ENCODE results near the gene NLRX1.
A peak's percentile ranks its signal among the peaks of the same experiment; 100 is the strongest.
"Not testable (repeated sequence)": the region's sequence is repeated elsewhere in the genome, so short reads cannot be mapped to it uniquely, and the experiment has no call there.

NLRX1 gene

GRCh38 chr11:119161871-119162270 is 6.7 kb upstream of the NLRX1 start:
- TF ChIP-seq Cebpa-rat (IDR thresholded peaks at IDR 0.05), result no peak
- Histone ChIP-seq H4K20me1 (no peaks in the 10 kb centered on the region), H3K4me1 (peaks cover 8 to 13% (median 11%) of the 10 kb centered on the region in 10 experiments), H3K27ac (no peak overlapping the region), H3K9me3 (replicated peaks in 1 of 11) (no peaks in the 10 kb centered on the region), H3K4me2 (no peak overlapping the region), H3K9ac (no peak overlapping the region), H3K27me3 (no peaks in the 10 kb centered on the region), H3K4me3 (no peak overlapping the region), H3K36me3 (no peaks in the 10 kb centered on the region)

- H3K4me1 ChIP-seq, result peaks cover 20 to 41% (median 34%) of the 10 kb centered on the region in 10 experiments
- H3K9me3 ChIP-seq (replicated peaks in 1 of 11), result no peaks in the 10 kb centered on the region
- peak overlapping the region; percentile 13 to 69 (median 40); a peak in 19 of 22 replicates for H3K4me2 ChIP-seq
- no peak for TF ChIP-seq Cebpa-rat (IDR thresholded peaks at IDR 0.05)
- H3K4me3 ChIP-seq, result no peak overlapping the region
- peak overlapping the region in 1 of 11 experiments; percentile 27; a peak in 2 of 22 replicates for H3K9ac ChIP-seq
- H3K27ac ChIP-seq, result no peak overlapping the region
- H3K36me3 ChIP-seq, result no peaks in the 10 kb centered on the region
- H3K27me3 ChIP-seq, result no peaks in the 10 kb centered on the region
- H4K20me1 ChIP-seq, result no peaks in the 10 kb centered on the region
Measured at GRCh38 chr11:119166368-119167076, 2.0 kb upstream of the NLRX1 start.

- H3K4me3 ChIP-seq; H3K9me3 ChIP-seq (replicated peaks in 1 of 11); H3K36me3 ChIP-seq; H3K27ac ChIP-seq; H4K20me1 ChIP-seq; H3K27me3 ChIP-seq: not testable (repeated sequence)
- peaks cover 23 to 43% (median 36%) of the 10 kb centered on the region in 10 experiments for H3K4me1 ChIP-seq
- peak overlapping the region in 9 of 11 experiments; percentile 13 to 69 (median 52); a peak in 13 of 22 replicates for H3K4me2 ChIP-seq
- 0 out of 22 replicates have a peak overlapping the region, but pooled peaks of 1 of the 11 experiments have one; percentile 15 for H3K9ac ChIP-seq
Measured at GRCh38 chr11:119167077-119167458, 1.5 kb upstream of the NLRX1 start.

- H4K20me1 ChIP-seq, result no peaks in the 10 kb centered on the region
- peak overlapping the region in 1 of 11 experiments; percentile 96; a peak in 1 of 22 replicates for H3K9ac ChIP-seq
- peak overlapping the region in 5 of 10 experiments; percentile 71 to 89 (median 75); a peak in 4 of 20 replicates for H3K4me3 ChIP-seq
- no peaks in the 10 kb centered on the region for H3K36me3 ChIP-seq
- H3K4me1 ChIP-seq, result peaks cover 32 to 50% (median 42%) of the 10 kb centered on the region in 10 experiments
- peak overlapping the region in 7 of 11 experiments; percentile 8 to 97 (median 90); a peak in 4 of 22 replicates for H3K4me2 ChIP-seq
- no peak overlapping the region for H3K27ac ChIP-seq
- TF ChIP-seq Cebpa-rat (IDR thresholded peaks at IDR 0.05), result no peak
- H3K9me3 ChIP-seq (replicated peaks in 1 of 11), result no peaks in the 10 kb centered on the region
- H3K27me3 ChIP-seq, result no peaks in the 10 kb centered on the region
Measured at GRCh38 chr11:119167933-119168332, 592 bp upstream of the NLRX1 start.

GRCh38 chr11:119169282-119169719 is 776 bp downstream of the NLRX1 start:
- Histone ChIP-seq H3K4me2 (peak overlapping the region; percentile 87 to 97 (median 92)), H3K9me3 (replicated peaks in 1 of 11) (no peaks in the 10 kb centered on the region), H4K20me1 (no peaks in the 10 kb centered on the region), H3K4me3 (peak overlapping the region; percentile 71 to 89 (median 80)), H3K4me1 (peaks cover 32 to 50% (median 42%) of the 10 kb centered on the region in 10 experiments), H3K36me3 (peaks cover 0 to 12% (median 6%) of the 10 kb centered on the region in 11 experiments; a peak in 11 of 22 replicates), H3K27me3 (no peaks in the 10 kb centered on the region), H3K9ac (peak overlapping the region; percentile 91 to 97 (median 94)), H3K27ac (peak overlapping the region; percentile 85 to 97 (median 93))
- TF ChIP-seq Cebpa-rat (IDR thresholded peaks at IDR 0.05), result no peak

GRCh38 chr11:119172513-119172912 is 4.0 kb downstream of the NLRX1 start:
- H3K4me1 ChIP-seq, result peaks cover 29 to 49% (median 40%) of the 10 kb centered on the region in 10 experiments
- peaks cover 0 to 29% (median 14%) of the 10 kb centered on the region in 11 experiments; a peak in 15 of 22 replicates for H3K36me3 ChIP-seq
- no peaks in the 10 kb centered on the region for H3K9me3 ChIP-seq (replicated peaks in 1 of 11)
- H3K4me2 ChIP-seq, result peak overlapping the region in 8 of 11 experiments; percentile 13 to 62 (median 36); a peak in 13 of 22 replicates
- H4K20me1 ChIP-seq, result no peaks in the 10 kb centered on the region
- no peak for TF ChIP-seq Cebpa-rat (IDR thresholded peaks at IDR 0.05)
- H3K9ac ChIP-seq, result peak overlapping the region in 1 of 11 experiments; percentile 9; a peak in 2 of 22 replicates
- 0 out of 22 replicates have a peak overlapping the region, but pooled peaks of 2 of the 11 experiments have one; percentile 26 to 35 for H3K27ac ChIP-seq
- no peak overlapping the region for H3K4me3 ChIP-seq
- H3K27me3 ChIP-seq, result no peaks in the 10 kb centered on the region

GRCh38 chr11:119173453-119173852 is 4.9 kb downstream of the NLRX1 start:
- TF ChIP-seq Cebpa-rat (IDR thresholded peaks at IDR 0.05), result no peak
- no peaks in the 10 kb centered on the region for H3K27me3 ChIP-seq
- H3K4me2 ChIP-seq, result no peak overlapping the region
- H3K36me3 ChIP-seq, result peaks cover 0 to 29% (median 14%) of the 10 kb centered on the region in 11 experiments; a peak in 15 of 22 replicates
- H3K9me3 ChIP-seq (replicated peaks in 1 of 11), result no peaks in the 10 kb centered on the region
- H4K20me1 ChIP-seq, result no peaks in the 10 kb centered on the region
- H3K4me1 ChIP-seq, result peaks cover 39 to 51% (median 46%) of the 10 kb centered on the region in 10 experiments
- H3K27ac ChIP-seq, result no peak overlapping the region
- H3K9ac ChIP-seq, result no peak overlapping the region
- no peak overlapping the region for H3K4me3 ChIP-seq

- Histone ChIP-seq H3K4me3 (no peak overlapping the region), H4K20me1 (no peaks in the 10 kb centered on the region), H3K9ac (peak overlapping the region in 2 of 11 experiments; percentile 0 to 12; a peak in 1 of 22 replicates), H3K4me2 (peak overlapping the region in 4 of 11 experiments; percentile 2 to 21 (median 8); a peak in 1 of 22 replicates), H3K9me3 (replicated peaks in 1 of 11) (no peaks in the 10 kb centered on the region), H3K36me3 (peaks cover 5 to 38% (median 22%) of the 10 kb centered on the region in 11 experiments; a peak in 17 of 22 replicates), H3K27ac (no peak overlapping the region), H3K27me3 (no peaks in the 10 kb centered on the region), H3K4me1 (peaks cover 36 to 51% (median 42%) of the 10 kb centered on the region in 10 experiments)
- TF ChIP-seq Cebpa-rat (IDR thresholded peaks at IDR 0.05), result no peak
Measured at GRCh38 chr11:119175493-119176077, 7.1 kb downstream of the NLRX1 start.

GRCh38 chr11:119178166-119178680 is 9.7 kb downstream of the NLRX1 start:
- peaks cover 27 to 53% (median 38%) of the 10 kb centered on the region in 10 experiments for H3K4me1 ChIP-seq
- 0 out of 22 replicates have a peak, but pooled peaks cover 0 to 14% (median 0%) of the 10 kb centered on the region in 11 experiments for H4K20me1 ChIP-seq
- H3K27ac ChIP-seq, result peak overlapping the region in 9 of 11 experiments; percentile 20 to 62 (median 49); a peak in 16 of 22 replicates
- peak overlapping the region in 9 of 11 experiments; percentile 2 to 58 (median 34); a peak in 11 of 22 replicates for H3K9ac ChIP-seq
- H3K27me3 ChIP-seq, result no peaks in the 10 kb centered on the region
- no peak overlapping the region for H3K4me3 ChIP-seq
- TF ChIP-seq Cebpa-rat (IDR thresholded peaks at IDR 0.05), result no peak
- peaks cover 5 to 50% (median 27%) of the 10 kb centered on the region in 11 experiments; a peak in 17 of 22 replicates for H3K36me3 ChIP-seq
- peak overlapping the region; percentile 51 to 76 (median 66) for H3K4me2 ChIP-seq
- H3K9me3 ChIP-seq (replicated peaks in 1 of 11), result no peaks in the 10 kb centered on the region
